ELR (cell line): Measurements from ENCODE around the gene SCUBE1.

Experiments used
- DNase-seq: peaks from one replicate; pipeline ENCODE4 v3.0.0-alpha.2; 2015; ENCODE audit warnings: low read depth

SCUBE1 gene

DNA sequence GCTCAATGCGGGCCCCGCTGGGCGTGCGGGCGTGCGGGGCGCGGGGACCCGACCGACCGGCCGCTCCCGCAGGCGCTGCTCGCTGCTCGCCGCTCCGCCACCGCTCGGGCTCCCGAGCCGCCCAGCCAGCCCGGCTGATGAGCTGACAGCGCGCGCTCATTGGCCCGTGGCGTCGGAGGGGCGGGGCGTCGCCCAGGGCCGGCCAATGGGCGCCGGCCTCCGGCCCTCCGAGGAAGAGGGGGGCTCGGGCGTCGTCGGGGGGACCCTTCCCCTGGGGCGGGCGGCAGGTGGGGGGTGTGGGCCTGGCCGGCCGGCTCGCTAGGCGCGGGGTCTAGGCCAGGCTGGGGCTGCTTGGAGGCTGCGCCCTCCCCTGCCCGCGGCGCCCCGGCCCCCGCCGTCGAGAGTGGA, at the start of gene SCUBE1:
TSS of gene SCUBE1 (minus strand) at position 111 of the 408 bp plus-strand sequence. CDS start 111 bp downstream, outside the sequence.
- peak; percentile 7 for DNase-seq

DNA sequence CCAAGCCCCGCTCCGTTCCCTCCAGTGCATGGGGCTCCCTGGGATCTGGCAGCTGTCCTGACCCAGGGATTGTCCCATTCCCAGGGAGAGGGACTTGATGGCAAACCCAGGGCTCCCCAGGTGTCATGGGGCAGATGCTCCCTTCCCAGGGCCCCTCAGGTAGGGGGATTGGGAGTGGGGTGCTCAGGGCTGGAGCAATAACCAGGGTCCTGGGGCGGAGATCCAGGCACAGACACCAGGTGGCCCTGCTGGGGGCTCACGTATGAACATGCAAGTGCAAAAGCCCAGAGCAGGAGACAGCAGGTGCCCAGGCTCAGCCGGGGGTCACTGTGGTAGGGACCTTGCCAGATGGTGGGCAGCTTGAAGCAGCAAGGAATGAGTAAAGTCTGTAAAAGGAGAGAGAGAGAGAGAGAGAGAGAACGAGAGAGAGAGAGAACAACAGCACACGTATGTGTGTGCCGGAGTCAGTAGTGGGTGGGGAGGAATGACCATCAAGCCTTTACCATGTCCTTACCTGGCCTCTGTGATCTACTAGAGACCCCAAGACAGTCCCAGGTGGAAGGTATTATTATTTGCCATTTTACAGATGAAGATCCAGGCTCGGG, 49.3 kb upstream of the SCUBE1 start:
- DNase-seq, result no peak

DNA sequence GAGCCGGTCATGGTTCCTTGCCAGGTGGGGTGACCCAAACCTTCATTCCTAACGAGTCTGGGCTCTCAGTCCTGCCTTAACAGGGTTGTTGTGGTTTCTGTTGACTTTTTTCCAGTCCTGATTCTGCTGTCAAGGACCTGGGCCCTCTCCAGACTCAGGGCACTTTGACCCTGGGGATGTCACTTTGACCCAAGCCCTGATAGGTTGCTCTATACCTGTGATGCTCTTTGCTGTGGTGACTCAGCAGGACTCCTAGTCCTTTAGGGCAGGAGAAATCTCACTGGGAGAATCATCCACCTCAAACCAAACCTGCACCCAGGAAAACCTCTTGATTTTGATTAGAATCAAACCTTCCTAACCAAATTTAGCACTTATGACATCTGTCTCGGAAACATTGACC, 48.1 kb upstream of the SCUBE1 start:
- DNase-seq, result no peak

DNA sequence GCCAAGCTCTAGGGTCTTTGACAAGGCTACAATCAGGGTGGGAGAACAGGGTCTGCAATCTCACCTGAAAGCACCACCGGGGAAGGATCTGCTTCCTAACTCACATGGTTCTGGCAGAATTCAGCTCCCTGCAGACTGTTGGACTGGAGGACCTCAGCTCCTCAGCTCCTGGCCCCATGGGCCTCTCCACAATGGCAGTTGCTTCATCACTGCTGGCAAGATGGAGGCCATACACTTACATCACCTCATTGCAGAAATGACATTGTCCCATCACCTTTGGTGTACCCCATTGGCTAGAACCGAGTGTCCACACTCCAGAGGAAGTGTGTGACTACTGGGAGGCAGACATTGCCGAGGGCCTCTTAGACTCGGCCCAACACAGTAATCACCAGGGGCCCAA, 47.7 kb upstream of the SCUBE1 start:
- DNase-seq, result no peak

DNA sequence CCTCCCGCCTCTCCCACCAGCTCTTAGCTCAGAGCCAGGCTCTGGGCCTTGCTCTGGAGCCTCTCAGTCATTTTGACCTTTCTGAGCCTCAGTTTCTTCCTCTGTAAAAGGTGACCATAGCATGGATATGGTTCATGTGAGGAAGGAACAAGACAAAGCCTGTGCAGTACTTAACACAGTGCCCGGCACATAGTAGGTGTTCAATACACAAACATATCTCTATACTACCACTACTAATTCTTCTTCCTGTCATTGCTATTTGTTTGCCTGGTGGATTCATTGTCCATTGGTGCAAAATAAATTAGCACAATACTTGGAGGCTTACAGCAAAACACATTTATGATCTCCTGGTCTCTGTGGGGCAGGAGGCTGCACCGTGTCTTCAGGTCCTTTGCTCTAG, 47.0 kb upstream of the SCUBE1 start:
- DNase-seq, result no peak

DNA sequence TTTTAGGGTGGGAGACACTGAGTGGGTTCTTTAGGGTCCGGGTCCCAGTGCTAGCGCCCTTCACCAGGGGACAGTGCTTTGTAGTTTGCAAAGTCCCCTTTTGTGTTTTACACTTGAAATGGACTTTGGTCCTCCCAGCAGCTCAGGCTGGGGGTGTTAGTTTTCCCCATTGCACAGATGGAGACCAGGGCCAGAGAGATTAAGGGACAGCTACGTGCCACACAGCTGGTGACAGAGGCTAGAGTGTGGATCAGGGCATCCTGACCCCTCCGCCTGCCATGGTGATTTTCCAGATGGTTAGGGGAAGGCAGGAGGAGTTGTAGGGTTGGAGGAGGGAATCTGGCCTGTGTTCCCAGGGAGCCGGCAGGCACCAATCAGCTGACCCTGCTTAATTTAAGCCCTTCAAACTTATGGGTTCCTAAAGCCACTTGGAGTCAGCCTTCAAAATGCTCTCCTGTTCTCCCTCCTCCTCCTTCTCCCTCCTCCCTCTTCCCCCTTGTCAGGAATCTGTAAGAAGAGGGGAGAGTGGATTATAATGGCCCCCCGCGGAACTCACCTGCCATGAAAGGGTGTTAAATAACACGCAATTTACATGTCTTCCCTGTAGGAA, 46.2 kb upstream of the SCUBE1 start:
- no peak for DNase-seq

DNA sequence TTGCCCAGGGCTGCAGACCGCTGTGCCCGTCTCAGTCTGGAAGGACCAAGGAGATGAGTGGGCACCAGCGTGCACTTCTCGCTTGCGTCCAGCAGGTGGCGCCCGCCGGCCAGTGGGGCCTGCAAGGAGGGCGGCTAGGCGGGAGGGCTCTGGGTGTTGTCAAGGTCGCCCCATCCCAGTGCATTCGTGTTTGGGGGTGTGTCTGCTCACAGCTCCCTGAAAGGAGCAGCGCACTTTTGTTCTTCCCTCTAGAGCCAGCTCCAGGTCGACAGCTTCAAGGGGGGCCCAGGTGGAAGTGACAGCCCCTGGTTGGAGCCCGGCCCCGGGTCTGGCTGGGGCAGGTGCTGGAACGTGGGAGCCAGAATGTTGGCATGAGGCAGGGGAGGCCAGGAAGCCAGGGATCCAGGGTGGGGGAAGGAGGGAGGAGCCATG, 45.3 kb upstream of the SCUBE1 start:
- peak; percentile 64 for DNase-seq

DNA sequence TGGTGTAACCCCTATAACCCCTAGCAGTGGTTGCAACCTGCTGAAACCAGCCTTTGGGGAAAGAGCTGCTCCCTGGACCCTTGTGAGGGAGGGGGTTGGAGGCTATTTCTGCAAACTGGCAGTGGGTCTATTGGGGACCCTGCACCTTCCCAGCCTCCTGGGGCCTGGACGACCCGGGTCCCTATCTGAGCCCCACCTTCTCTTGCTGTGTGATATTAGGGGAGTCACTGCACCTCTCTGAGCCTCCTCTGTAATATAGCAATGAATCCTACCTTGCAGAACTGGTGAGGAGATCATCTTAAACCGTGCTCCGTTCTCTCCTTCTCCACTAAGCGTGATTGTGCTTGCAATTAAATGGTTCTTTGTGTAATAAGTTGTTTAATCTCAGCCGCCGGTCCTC, 44.6 kb upstream of the SCUBE1 start:
- no peak for DNase-seq

DNA sequence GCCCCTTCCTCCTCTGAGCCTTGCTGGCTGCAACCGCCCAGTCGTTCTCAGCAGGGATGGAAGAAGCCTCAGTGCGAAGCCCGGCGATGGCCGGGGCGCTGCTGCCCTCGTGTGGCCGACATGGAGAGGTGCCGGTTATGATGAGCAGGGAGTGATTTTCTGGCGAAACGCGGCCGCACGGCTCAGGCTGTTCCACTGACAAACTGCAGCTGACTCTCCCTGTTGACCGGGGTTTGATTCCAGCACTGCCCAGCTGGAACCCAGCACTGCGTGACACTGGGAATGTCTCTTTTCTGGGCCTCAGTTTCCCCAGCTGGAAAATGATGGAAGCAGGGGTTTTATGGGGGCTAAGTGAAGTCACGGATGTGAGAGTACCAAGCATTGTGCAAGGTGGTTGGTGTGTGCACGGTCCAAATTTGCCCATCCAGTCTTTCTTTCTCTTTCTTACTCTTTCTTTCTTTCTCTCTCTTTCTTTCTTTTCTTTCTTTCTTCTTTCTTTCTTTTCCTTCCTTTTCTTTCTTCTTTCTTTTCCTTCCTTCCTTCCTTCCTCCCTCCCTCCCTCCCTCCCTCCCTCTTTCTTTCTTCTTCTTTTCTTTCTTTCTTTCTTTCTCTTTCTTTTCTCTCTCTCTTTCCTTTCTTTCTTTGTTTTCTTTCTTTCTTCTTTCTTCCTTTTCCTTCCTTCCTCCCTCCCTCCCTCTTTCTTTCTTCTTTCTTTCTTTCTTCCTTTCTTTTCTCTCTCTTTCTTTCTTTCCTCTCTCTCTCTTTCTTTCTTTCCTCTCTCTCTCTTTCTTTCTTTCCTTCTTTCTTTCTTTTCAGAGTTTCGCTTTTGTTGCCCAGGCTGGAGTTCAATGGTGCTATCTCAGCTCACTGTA, 42.8 kb upstream of the SCUBE1 start:
- DNase-seq, result peak; percentile 72

DNA sequence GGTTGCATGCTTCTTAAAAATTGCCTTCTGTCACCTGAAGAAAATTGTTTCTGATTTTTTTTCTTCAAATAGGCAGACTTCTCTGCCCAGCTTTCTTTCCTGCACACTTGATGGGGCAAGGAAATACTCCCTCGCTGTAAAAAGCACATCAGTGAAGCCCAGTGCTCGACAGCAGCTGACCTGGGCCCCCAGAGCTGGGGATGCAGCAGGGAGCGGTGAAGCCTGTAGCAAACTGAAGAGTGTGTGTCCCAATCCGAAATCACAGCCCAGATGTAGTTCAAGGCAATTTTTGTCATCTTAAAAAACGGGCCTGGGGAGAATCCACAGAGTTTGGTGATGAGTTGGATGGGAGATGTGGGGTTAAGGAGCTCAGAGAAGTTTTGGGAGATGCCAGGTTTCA, 41.7 kb upstream of the SCUBE1 start:
- no peak for DNase-seq

DNA sequence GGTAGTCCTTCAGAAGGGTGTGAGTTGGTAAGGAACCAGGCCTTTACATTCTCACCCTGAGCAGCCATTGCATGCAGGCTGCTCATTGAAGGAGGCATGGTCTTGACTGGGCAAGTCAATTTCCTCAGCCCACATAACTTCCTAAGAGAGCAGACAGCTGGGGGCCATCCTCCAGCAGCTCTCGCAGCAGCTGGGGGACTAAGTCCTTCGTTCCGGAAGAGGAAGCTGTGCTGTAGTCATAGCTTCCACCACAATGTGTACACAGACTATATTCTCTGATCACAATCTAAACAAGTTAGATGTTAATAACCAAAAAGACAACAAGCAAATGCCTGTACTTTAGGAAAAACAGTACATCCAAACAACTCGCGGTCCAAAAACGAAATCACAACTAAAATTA, 38.5 kb upstream of the SCUBE1 start:
- no peak for DNase-seq

DNA sequence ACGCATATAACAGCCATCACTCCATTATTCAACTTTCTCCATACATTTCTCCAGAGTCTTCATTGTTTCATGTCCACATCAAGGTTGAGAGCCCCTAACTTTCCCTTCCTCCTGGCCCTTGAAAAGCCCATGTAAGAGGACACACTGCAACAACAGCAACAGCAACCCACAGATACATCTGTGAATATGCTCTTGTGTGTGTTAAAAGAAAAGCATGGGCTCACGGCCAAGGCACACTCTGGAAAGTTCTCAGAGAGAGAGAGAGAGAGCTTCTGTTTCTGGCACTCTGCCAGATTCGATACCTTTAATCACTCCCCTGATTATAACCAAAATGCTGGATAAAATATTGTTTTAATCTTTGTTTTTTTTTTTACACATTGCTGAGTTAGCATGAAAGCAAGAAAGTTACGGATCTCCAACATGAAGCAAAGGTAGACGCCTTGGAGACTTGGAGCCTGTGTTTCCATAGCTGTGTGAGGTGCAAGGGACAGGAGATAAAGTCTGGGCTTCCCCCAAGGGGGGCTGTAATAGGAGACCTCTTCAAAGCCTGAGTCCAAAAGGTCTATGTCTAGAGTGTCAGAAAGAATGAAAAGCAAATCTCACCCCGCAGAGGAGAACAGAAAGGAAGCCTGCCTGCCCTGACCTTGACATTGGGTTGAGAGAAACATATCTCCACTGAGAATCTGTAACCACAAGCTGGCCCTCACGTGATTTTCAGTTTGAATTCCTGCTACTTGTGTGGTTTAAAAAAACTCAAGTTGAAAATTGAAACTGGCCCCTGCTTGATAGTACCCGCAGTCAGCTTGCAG, 34.9 kb upstream of the SCUBE1 start:
- no peak for DNase-seq

DNA sequence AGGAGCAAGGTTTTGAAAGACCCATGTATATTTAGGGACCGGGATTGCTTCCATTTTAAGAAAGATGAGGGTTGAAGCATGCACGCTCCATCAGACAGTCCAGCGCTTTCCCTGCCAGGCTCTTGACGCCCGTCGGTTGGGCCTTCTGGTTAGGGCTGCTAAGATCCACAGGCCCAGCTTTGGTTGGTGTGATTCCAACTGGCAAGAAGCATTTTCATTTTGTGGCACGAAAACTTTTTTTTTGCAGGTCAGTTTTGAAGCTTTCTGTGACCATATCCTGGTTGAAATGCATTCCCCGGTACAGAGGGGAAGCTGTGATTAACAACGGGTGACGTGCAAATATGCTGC, 34.4 kb upstream of the SCUBE1 start:
- DNase-seq, result no peak

DNA sequence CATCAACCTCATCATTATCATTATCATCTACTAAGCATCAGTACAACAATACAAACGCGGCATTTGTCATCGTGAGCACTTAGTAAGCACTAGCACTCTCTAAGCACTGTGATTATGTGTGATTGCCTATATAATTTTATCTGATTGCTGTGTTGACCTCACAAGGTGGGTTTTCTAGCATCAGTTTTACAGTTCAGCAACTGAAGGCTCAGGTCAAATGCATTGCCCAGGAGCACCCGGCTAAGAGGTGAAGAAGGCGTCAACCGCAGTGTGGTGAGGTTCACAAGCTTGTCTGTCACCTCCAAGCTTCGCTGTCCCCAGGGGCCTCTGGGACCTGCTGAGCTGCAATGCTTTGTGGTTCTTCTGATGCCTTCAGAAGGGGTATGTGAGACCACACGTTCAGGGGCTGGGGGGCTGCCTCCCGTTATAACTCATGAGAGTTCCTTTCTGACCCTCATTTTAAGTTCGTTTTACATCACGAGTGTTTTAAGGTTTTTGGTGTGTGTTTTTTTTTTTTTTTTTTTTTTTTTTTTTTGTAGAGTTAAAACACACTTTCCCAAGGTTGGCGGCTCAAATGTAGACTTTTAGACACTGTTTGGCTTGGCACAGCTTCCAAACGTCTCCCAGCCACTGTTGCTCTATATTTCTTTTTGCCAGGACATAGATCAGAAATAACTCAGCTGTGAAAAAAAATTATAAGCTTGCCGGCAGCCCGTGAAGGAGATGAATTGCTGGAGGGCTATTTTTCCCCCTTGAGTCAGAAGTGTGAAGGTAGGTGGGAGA, 33.8 kb upstream of the SCUBE1 start:
- DNase-seq, result no peak

DNA sequence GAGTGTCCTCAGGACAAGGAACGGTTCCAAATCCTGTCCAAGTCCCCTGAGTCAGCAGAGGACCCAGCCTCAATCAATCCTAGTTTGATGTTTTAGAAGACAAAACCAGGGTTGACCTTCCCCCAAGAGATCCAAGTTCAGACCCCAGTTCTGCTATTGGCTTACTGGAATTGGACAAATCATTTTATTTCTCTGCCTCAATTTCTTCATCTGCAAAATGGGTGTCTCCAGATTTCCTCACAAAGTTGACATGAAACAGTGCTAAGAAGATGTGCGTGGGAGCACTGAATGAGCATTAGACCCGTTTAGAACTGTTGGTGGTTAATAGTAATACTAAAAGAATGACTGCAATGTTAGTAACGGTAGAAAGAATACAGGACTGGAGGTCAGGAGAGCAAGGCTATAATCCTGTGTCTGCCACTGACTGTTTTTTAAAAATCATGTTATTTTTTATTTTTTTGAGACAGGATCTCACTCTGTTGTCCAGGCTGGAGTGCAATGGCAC, 32.8 kb upstream of the SCUBE1 start:
- DNase-seq, result peak; percentile 55

DNA sequence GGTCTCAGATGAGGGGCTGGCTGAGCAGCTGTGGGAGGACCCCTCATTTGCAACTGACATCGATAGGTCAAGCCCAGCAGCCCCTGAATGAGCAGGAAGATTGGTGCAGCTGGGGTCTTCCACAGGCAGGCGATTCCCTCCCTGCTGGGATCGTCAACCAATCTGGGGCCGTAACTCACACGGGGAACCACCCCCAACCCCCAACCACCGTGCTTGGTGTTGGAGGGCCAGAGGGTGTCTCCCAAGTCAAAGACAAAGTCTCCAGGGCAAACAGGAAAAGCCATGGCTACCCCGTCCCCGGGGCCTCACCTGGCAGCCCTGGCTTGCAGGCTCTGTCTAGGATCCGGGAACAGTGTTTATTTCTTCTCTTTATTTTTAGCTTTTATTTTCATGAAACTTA, 26.9 kb upstream of the SCUBE1 start:
- no peak for DNase-seq

DNA sequence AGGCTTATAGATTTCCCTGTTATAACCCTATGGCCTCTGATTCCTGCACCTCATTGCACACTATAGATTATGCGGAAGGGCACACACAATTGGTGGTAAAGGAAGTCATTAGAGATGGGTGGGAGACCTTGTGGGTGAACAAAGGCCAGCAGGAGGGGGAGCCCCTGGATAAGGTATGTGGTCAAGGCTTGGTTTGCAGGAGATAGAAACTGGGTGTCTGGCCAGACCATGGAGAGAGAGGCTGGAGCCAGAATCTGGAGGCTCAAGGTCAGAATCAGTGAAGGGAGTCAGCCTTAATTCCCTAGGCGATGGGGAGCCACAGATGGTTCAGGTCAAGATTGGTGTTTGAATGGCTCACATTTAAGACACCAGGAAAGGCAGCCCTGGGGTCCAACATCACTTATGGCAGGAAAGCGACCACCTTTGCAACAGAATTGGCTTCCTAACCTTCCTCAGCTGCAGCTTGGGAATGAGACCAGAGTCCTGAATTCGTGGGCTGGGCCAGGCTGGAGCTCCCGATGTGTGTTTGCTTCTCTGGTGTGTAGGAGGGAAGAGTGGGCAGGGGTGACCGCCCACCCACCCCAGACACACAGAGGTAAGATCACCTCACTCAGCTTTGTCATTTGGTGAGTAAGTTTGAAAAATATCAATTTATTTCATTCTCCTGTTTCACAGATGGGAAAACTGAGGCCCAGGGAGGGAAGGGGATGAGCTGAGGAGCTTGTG, 22.7 kb upstream of the SCUBE1 start:
- DNase-seq, result no peak

DNA sequence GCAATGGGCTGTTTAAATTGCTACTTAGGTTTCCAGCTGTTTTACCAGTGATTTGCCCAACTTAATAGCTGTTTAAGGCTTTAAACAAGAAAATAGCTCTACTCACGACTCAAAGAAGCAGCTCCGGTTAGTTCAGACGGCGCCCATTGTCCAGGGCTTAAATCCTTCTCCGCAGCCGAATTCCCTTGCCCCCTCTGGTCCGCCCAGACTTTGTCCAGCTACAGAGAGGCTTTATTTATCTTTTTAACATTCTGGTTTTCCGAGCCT, 20.9 kb upstream of the SCUBE1 start:
- DNase-seq, result no peak

DNA sequence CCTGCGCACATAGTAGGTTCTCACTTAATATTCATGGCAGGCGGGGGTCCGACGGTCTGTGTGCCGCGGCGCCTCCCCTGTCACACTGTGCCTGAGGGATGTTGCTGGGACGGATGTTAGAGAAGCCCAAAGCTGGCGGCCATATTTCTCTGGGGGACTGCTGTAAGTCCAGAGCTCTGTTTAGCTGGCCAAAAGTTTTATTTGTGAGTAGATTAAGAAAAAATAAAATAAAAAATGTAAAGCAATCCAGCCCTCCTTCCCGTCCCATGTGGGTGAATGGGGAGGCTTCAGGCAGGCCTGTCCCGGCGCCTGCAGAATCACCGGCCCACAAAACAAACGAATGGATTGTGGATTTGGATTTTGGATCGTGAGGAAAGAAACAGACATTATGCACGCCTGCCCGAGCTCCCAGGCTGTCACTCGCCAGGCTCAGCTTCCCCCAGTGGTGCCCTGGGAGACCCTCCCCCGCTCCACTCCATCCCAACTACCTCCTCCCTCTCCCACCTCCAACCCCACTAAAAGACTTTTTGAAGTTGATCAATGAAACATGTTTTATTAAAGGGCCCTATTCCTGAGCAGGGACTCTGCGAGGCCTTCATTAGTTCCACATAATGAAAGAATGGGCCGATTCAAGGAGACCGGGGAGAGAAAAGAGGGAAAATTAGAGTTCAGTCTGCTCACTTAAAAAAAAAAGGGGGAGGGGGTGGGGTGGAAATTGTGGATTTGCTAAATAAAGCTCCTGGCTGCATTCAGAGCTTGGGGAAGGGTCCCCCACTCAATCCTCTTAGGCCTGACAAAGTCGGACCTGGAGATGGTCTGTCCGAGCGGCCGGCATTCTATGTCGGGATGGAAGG, 20.4 kb upstream of the SCUBE1 start:
- no peak for DNase-seq

DNA sequence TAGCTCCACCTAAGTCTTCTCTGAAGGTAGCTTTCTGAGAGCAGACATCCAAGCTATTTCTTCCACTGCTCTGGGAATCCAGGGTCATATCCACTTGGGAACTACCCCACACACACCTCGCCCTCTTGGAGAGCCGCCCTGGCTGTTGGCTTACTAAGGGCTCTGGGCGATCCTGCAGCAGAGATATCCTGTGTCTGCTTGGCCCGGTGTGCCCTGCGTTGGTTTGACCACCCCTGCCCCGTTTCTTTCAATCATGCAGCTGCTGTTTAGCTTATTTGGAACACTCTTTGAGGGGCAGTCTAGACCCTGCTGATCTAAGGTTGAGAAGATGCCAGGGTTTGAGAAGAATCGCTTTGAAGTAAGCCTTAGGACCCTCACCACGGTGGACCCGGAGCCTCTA, 17.4 kb upstream of the SCUBE1 start:
- DNase-seq, result no peak
